GM19468 (cell line): Measurements from ENCODE around the gene HS3ST1.
"Not testable (repeated sequence)": the region's sequence is repeated elsewhere in the genome, so short reads cannot be mapped to it uniquely, and the experiment has no call there.

Source experiments
- ATAC-seq: cut with Tn5 transposase; IDR thresholded peaks from one replicate; pipeline ENCODE4 v1.9.1; 2021; ENCODE audit warnings: mild to moderate bottlenecking, moderate library complexity, moderate number of reproducible peaks; ENCODE audit not compliant: unreplicated experiment; ENCODE audit errors: extremely low read depth

HS3ST1 gene

GRCh38 chr4:11408233-11408967, 20.3 kb downstream of the HS3ST1 start:
- ATAC-seq = no peak

- ATAC-seq = no peak
Measured at GRCh38 chr4:11407551-11407950, 21.1 kb downstream of the HS3ST1 start.

- ATAC-seq = no peak
Measured at GRCh38 chr4:11404431-11404830, 24.3 kb downstream of the HS3ST1 start.

- peak; percentile 36 for ATAC-seq
Measured at GRCh38 chr4:11402192-11402591, 26.5 kb downstream of the HS3ST1 start.

DNA sequence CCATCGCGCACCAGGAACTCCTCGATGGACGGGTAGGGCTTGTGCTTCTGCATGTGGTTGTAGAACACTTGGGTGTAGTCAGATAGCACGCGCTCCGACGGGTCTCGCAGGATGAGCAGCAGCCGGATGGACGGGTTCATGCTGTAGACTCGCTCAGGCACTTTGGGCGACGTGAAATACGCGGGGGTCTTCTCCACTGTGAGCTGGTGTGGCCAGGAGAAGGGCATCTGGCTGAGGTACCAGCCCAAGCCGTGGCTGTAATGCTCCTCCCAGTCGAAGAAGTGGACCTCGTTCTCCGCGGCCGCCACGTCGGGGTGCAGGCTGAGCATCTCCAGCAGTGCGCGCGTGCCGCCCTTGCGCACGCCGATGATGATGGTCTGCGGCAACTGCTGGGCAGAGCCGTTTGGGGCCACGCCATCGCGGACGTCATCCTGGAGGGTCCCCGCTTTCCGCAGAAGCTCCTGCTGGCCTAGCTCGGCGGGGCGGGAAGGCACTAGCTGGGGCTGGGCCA, 29.2 kb downstream of the HS3ST1 start:
- ATAC-seq = no peak

- ATAC-seq = peak; percentile 54
Measured at GRCh38 chr4:11397819-11398610, 30.7 kb downstream of the HS3ST1 start.

- ATAC-seq = no peak
Measured at GRCh38 chr4:11397146-11397545, 31.5 kb downstream of the HS3ST1 start.

GRCh38 chr4:11393551-11393950, 35.1 kb downstream of the HS3ST1 start:
- no peak for ATAC-seq

GRCh38 chr4:11384072-11384471, 44.6 kb downstream of the HS3ST1 start:
- not testable (repeated sequence) for ATAC-seq

DNA sequence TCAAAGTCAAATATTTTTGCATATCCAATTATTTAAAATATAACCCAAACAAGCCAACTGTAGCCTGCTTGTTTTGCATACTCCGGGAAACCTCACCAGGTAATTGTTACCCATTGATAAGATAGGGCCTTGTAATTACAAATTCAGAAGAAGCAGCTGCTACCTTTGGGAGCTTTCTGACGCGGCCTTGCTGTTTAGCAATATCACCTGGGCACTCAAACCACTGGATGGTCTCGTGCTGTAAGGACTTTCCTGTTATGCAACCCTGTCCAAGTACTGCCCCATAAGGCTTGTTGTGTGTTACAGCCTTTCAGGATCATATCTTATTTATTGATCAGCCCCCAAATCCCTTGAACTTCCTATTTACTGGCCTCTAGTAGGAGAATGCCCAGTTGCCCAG, 52.1 kb downstream of the HS3ST1 start:
- no peak for ATAC-seq

GRCh38 chr4:11376146-11376545, 52.5 kb downstream of the HS3ST1 start:
- no peak for ATAC-seq

DNA sequence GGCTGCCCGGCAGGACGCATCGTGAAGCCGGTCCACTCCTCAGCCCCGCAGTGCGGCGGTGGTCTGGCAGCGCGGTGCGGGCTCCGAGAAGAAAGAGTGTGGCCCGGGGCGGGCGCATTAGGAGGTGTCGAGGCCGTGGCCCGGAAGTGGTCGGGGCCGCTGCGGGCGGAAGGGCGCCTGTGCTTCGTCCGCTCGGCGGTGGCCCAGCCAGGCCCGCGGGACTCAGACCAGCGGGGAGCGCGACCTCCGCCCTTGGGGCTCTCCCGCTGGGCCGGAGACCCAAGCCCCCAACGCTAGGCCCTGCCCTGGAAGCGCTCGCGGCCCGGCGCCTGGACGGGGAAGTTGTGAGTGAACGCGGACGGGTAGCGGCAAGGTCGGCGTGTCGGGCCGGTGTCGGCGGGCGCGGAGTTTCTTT, 60.0 kb downstream of the HS3ST1 start:
- no peak for ATAC-seq

DNA sequence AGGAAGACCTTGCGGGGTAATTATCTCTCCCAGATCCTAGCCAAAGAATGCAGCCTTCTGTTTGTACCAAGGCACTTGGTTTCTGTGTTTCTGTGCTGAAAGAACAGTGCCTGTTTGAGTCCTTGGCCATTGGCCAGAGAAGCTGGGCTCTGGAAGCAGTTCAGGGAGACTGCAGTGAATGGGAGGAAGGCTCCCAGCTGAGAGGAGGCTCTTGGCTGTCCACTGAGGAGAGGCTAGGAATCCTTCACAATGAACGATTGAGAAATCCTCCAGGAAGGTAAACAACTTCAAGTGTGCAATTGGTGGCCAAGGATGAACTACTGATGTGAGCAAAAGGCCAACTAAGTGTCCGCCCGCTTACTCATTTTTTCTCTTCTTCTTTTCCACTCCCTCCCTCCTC, 61.3 kb downstream of the HS3ST1 start:
- no peak for ATAC-seq

DNA sequence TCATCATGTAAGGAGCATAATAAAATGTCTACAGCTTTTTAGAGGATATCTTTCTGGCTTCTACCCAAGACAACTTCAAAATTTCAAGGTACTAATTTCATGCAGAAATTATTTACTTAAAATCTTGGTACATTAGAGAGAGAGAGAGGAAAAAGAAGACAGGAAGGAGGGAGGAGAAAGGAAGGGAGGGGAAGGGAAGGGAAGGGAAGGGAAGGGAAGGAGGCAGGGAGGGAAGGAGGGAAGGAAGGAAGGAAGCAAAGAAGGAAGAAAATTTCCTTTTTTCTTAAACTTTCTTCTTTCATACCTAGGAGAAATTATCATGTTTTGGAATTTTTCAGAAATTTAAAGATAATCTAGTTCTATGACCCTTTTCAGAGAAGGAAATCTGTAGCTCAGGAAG, 61.8 kb downstream of the HS3ST1 start:
- ATAC-seq = no peak

DNA sequence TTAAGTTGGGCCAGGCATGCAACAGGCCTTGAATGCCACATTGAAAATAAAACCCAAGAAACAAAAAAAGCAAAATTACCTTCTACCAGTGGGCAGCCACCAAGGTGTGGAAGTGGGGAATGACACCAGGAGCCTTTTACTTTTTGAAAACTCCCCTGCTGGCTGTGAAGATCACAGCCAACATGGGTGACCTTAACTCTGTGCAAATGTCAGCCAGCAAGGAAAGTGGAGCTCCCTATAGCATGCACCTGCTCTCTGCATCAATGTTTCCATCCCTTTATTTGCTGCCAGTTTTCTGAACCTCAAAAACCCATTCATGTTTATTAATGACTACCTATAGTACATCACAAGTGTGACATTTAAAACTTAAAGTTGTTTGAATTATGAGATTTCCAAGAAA, 63.7 kb downstream of the HS3ST1 start:
- ATAC-seq = no peak

GRCh38 chr4:11359591-11359990, 69.1 kb downstream of the HS3ST1 start:
- no peak for ATAC-seq

GRCh38 chr4:11355226-11355625, 73.5 kb downstream of the HS3ST1 start:
- no peak for ATAC-seq

GRCh38 chr4:11354531-11354930, 74.2 kb downstream of the HS3ST1 start:
- no peak for ATAC-seq

DNA sequence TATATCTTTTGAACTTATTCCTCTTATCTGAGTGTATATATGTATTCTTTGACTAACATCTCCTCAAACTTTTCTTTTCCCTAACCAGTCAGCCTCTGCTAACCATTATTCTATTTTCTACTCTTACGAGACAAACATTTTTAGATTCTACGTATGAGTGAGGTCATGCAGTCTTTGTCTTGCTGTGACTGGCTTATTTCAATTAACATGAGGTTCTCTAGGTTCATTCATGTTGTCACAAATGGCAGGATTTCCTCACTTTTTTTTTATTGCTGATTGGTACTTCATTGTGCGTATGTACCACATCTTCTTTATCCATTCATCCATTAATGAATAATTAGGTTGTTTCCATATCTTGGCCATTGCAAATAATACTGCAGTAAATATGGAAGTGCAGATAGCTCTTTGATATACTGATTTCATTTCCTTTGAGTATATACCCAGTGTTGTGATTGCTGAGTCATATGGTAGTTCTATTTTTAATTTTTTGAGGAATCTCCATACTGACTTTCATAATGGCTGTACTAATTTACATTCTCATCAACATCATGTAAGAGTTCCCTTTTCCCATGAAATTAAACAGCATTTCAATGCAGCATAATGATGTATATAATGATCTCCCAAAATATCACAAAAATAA, 80.1 kb downstream of the HS3ST1 start:
- no peak for ATAC-seq

DNA sequence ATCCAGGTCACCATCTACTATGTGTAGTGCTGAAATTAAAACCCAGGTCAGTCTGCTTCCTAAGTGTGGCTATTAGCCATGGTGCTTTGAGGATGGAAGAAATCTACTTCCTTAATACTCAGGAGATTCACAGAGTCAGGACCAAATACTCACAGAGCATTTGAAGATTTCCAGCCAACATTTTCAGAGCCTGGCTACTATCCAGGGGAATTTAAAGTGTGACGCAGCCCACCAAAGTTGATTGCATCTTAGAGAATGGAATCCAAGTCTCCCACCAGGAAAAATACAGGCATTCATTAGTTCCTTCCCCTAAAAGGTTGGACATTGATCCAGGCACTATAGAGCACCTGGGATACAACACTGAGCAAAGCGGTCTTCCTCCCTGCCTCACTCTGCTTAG, 83.8 kb downstream of the HS3ST1 start:
- ATAC-seq = no peak

- ATAC-seq = no peak
Measured at GRCh38 chr4:11343536-11343935, 85.2 kb downstream of the HS3ST1 start.
